Endothelial cell of umbilical vein (primary cell): ENCODE results near the gene LAMC1. TPM values are rescaled to one million over a fixed set of nuclear protein-coding genes. Genes with fewer than 3 reads are reported as not detected.

Experiments
- BruUV-seq: library from RNA; stranded (reverse); fragments of 400-500 nt; replicated peaks from 2 replicates; lab custom pipeline; 2021; lab: Mats Ljungman, UMichigan
- CTCF ChIA-PET: fragments of 300-600, 350-600 bp; sonication (Branson Sonifier 250); formaldehyde crosslinking; loops from one replicate; lab custom pipeline; 2021; ENCODE audit warnings: antibody characterized with exemption, inconsistent platforms; lab: Charles Lee
- POLR2A ChIA-PET: fragments of 300-600, 350-600 bp; sonication (Branson Sonifier 250); formaldehyde crosslinking; loops from one replicate; lab custom pipeline; 2021; ENCODE audit warnings: antibody characterized with exemption, inconsistent platforms; lab: Charles Lee
- DNase-seq: peaks from one replicate; pipeline ENCODE4 v3.0.0-alpha.2; 2011; ENCODE audit warnings: low read depth, low spot score
- FAIRE-seq: peaks from 2 replicates; lab custom pipeline; 2011; peaks lifted over from hg19 to GRCh38; lab: Jason Lieb, UNC
- H2AFZ ChIP-seq: 2 replicates; pipeline ENCODE4 v1.6.0; 2012; ENCODE audit warnings: low read depth, low read length, control low read depth, inconsistent platforms
- H3K27ac ChIP-seq: 2 replicates; pipeline ENCODE4 v1.5.1; 2011; ENCODE audit warnings: low read depth, mild to moderate bottlenecking, control low read depth, low read length, moderate library complexity; ENCODE audit not compliant: insufficient read depth
- H3K27me3 ChIP-seq, 2 experiments: 2 replicates each; pipeline versions ENCODE4 v1.6.0 to v1.6.1; 2011; ENCODE audit warnings: low read length in 2 of 2, mixed read lengths in 1 of 2; ENCODE audit not compliant: control insufficient read depth in 2 of 2, insufficient read depth in 2 of 2
- H3K36me3 ChIP-seq, 2 experiments: 2 replicates in 1 of 2; 3 replicates in 1 of 2; pipeline ENCODE4 v1.5.1; 2011; ENCODE audit warnings: low read length in 2 of 2, mild to moderate bottlenecking in 1 of 2, moderate library complexity in 1 of 2; ENCODE audit not compliant: control insufficient read depth in 2 of 2, insufficient read depth in 2 of 2; ENCODE audit errors: extremely low read depth in 1 of 2
- H3K4me1 ChIP-seq: 3 replicates; pipeline ENCODE4 v1.5.1; 2011; ENCODE audit warnings: mild to moderate bottlenecking, low read length; ENCODE audit not compliant: control insufficient read depth, insufficient read depth; ENCODE audit errors: extremely low read depth
- H3K4me2 ChIP-seq: 2 replicates; pipeline ENCODE4 v1.6.1; 2011; ENCODE audit warnings: low read length, control low read depth, mixed read lengths; ENCODE audit not compliant: insufficient read depth
- H3K4me3 ChIP-seq, 3 experiments: fragments of 200-600 bp in 1 of 3; sonication (generic), shearing (Covaris generic) in 1 of 3; replicated peaks in 1 of 3; 2 replicates each; pipeline ENCODE4 v1.5.1; 2011 to 2016; ENCODE audit warnings: control low read depth in 3 of 3, low read length in 3 of 3, mild to moderate bottlenecking in 2 of 3, inconsistent platforms in 1 of 3, low read depth in 1 of 3, moderate library complexity in 1 of 3; ENCODE audit not compliant: insufficient read depth in 1 of 3
- H3K79me2 ChIP-seq: 2 replicates; pipeline ENCODE4 v1.6.0; 2012; ENCODE audit warnings: low read length, inconsistent platforms; ENCODE audit not compliant: control insufficient read depth, insufficient read depth
- H3K9ac ChIP-seq: replicated peaks from 2 replicates; pipeline ENCODE3; 2011; ENCODE audit warnings: low read length, control low read depth; ENCODE audit not compliant: insufficient read depth; ENCODE audit errors: extremely low read depth
- H3K9me1 ChIP-seq: replicated peaks from 3 replicates; pipeline ENCODE4 v1.6.0; 2011; ENCODE audit warnings: mild to moderate bottlenecking, low read length; ENCODE audit not compliant: control insufficient read depth, insufficient read depth; ENCODE audit errors: extremely low read depth
- H3K9me3 ChIP-seq: replicated peaks from 2 replicates; pipeline ENCODE4 v1.5.1; 2012; ENCODE audit warnings: low read length, inconsistent platforms; ENCODE audit not compliant: control insufficient read depth, insufficient read depth
- H4K20me1 ChIP-seq: replicated peaks from 2 replicates; pipeline ENCODE3; 2011; ENCODE audit warnings: mild to moderate bottlenecking, low read length; ENCODE audit not compliant: control insufficient read depth, insufficient read depth; ENCODE audit errors: extremely low read depth
- CTCF ChIP-seq, 2 donors: IDR thresholded peaks; 1 replicate in 1 of 2; 2 replicates in 1 of 2; pipeline ENCODE4 v1.5.1; 2011; ENCODE audit warnings: low read length in 2 of 2, mild to moderate bottlenecking in 2 of 2, moderate library complexity in 2 of 2, control low read depth in 1 of 2, inconsistent platforms in 1 of 2, low read depth in 1 of 2; ENCODE audit not compliant: insufficient read depth in 1 of 2; ENCODE audit errors: extremely low read depth in 1 of 2
- EZH2 ChIP-seq: IDR thresholded peaks from 2 replicates; pipeline ENCODE4 v1.6.1; 2012; ENCODE audit warnings: borderline replicate concordance, low read depth, mild to moderate bottlenecking, moderate library complexity, low read length, inconsistent platforms; ENCODE audit not compliant: severe bottlenecking
- FOS ChIP-seq: IDR thresholded peaks from 2 replicates; pipeline ENCODE4 v1.6.1; 2011; ENCODE audit warnings: mild to moderate bottlenecking, low read length, moderate library complexity, borderline replicate concordance; ENCODE audit not compliant: insufficient read depth
- GATA2 ChIP-seq: IDR thresholded peaks from 2 replicates; pipeline ENCODE4 v1.7.0; 2011; ENCODE audit warnings: low read depth, mild to moderate bottlenecking, moderate library complexity, mixed read lengths, low read length; ENCODE audit not compliant: insufficient read length, insufficient read depth
- JUN ChIP-seq: IDR thresholded peaks from 2 replicates; pipeline ENCODE4 v1.6.1; 2011; ENCODE audit warnings: borderline replicate concordance, low read depth; ENCODE audit not compliant: insufficient read length, insufficient read depth
- MAX ChIP-seq: IDR thresholded peaks from 2 replicates; pipeline ENCODE4 v1.6.1; 2011; ENCODE audit not compliant: insufficient read depth, insufficient read length
- MYC ChIP-seq: IDR thresholded peaks from one replicate; pipeline ENCODE4 v1.6.1; 2011; ENCODE audit warnings: mild to moderate bottlenecking, low read depth, low read length
- POLR2A ChIP-seq: IDR thresholded peaks from 2 replicates; pipeline ENCODE4 v1.6.1; 2012; ENCODE audit warnings: low read depth, mild to moderate bottlenecking, control low read depth, low read length
- POLR2AphosphoS5 ChIP-seq: IDR thresholded peaks from 2 replicates; pipeline ENCODE4 v1.6.1; 2012; ENCODE audit warnings: low read depth, mild to moderate bottlenecking, control low read depth, low read length, moderate library complexity; ENCODE audit not compliant: insufficient read depth
- dilution Hi-C: fragments of 300-500 bp; cut with MboI; formaldehyde crosslinking; loops from one replicate; pipeline ENCODE4 v1.15.0; 2019; ENCODE audit warnings: low sequenced_read_pairs; ENCODE audit not compliant: extremely low pct_ligation_motif_present
- intact Hi-C: fragments of 100-400 bp; cut with micrococcal nuclease; formaldehyde crosslinking; loops from one replicate; pipeline ENCODE4 v1.10.0; 2022
- polyA plus RNA-seq, 4 experiments: library from polyadenylated mRNA; depleted of rRNA in 3 of 4; stranded (reverse) in 3 of 4; unstranded in 1 of 4; fragments of >200 nt; gene quantifications; 2 replicates each; pipeline versions ENCODE4 v1.2.1 to v1.2.3, GENCODE V29; 2011 to 2012; ENCODE audit warnings: missing spikeins in 1 of 4
- total RNA-seq: library from RNA; stranded (reverse); gene quantifications from 2 replicates; pipeline ENCODE4 v1.2.3, GENCODE V29; 2021

LAMC1 gene
- total and polyA plus RNA-seq, 2 donors (not counting 3 experiments of a cell fraction or from before 2014, with no cell fraction given): 92.5 to 216 TPM

- Histone ChIP-seq H3K27me3 (no peaks in the 10 kb centered on the region), H3K9ac (no peak overlapping the region), H4K20me1 (no peaks in the 10 kb centered on the region), H3K79me2 (peaks cover 81% of the 10 kb centered on the region), H3K36me3 (no peaks in the 10 kb centered on the region), H2AFZ (no peak overlapping the region), H3K9me3 (no peaks in the 10 kb centered on the region), H3K4me3 (no peak overlapping the region), H3K4me2 (no peak overlapping the region), H3K27ac (no peak overlapping the region), H3K4me1 (peaks cover 22% of the 10 kb centered on the region), H3K9me1 (no peaks in the 10 kb centered on the region)
- FAIRE-seq (no peak), DNase-seq (no peak)
- intact Hi-C loops: no loop called here
- ChIA-PET CTCF (interaction anchor here (0.9 to 2.8 kb wide), 4 partner anchors 10 to 107 kb away, joined by 3 to 20 read pairs (median 4); no protein-coding TSS in a partner anchor), POLR2A (interaction anchor here (1.2 kb wide), 1 partner anchor 9 kb away, joined by 3 read pairs; no protein-coding TSS in a partner anchor)
- no TSS peak for BruUV-seq
- dilution Hi-C loops: no loop called here
- TF ChIP-seq MAX (no peak), CTCF (IDR thresholded peaks at IDR 0.05; ENCODE audit: extremely low read depth in 1 of 2, insufficient read depth in 1 of 2, low read depth in 1 of 2, low read length in 2 of 2) (no peak), POLR2AphosphoS5 (no peak), EZH2 (no peak), GATA2 (no peak), MYC (no peak), POLR2A (no peak), JUN (no peak), FOS (no peak)
Observed at GRCh38 chr1:183069562-183070216, 46.5 kb downstream of the LAMC1 start.
